Fibroblast of skin of abdomen (primary cell): ENCODE measurements around the gene TMTC1.

Experiments used
- DNase-seq: peaks from one replicate; pipeline ENCODE4 v3.0.0-alpha.2; 2013

TMTC1 gene

GRCh38 chr12:29611906-29612305 lies 171.8 kb downstream of the TMTC1 start:
- DNase-seq = peak; percentile 65

- no peak for DNase-seq
These were observed 173.1 kb downstream of the TMTC1 start for GRCh38 chr12:29610473-29611170.

- DNase-seq = no peak
These were observed 174.1 kb downstream of the TMTC1 start for GRCh38 chr12:29609431-29610215.

GRCh38 chr12:29608581-29608980 lies 175.2 kb downstream of the TMTC1 start:
- no peak for DNase-seq

GRCh38 chr12:29599381-29599780 lies 184.4 kb downstream of the TMTC1 start:
- DNase-seq = peak; percentile 36

- DNase-seq = no peak
These were observed 188.5 kb downstream of the TMTC1 start for GRCh38 chr12:29595071-29595755.

GRCh38 chr12:29593001-29593400 lies 190.7 kb downstream of the TMTC1 start:
- DNase-seq = no peak

GRCh38 chr12:29591140-29592020 lies 192.4 kb downstream of the TMTC1 start:
- DNase-seq = peak; percentile 14

GRCh38 chr12:29589851-29590250 lies 193.9 kb downstream of the TMTC1 start:
- DNase-seq = no peak

- peak; percentile 6 for DNase-seq
These were observed 194.4 kb downstream of the TMTC1 start for GRCh38 chr12:29589286-29589820.

GRCh38 chr12:29582677-29583272 lies 201.0 kb downstream of the TMTC1 start:
- DNase-seq = no peak

- DNase-seq = no peak
These were observed 201.6 kb downstream of the TMTC1 start for GRCh38 chr12:29582146-29582545.

GRCh38 chr12:29581631-29582030 lies 202.1 kb downstream of the TMTC1 start:
- peak; percentile 26 for DNase-seq

GRCh38 chr12:29580971-29581370 lies 202.8 kb downstream of the TMTC1 start:
- no peak for DNase-seq

- no peak for DNase-seq
These were observed 205.0 kb downstream of the TMTC1 start for GRCh38 chr12:29578731-29579130.

- no peak for DNase-seq
These were observed 205.7 kb downstream of the TMTC1 start for GRCh38 chr12:29578070-29578469.

- DNase-seq = no peak
These were observed 209.2 kb downstream of the TMTC1 start for GRCh38 chr12:29574500-29574899.

GRCh38 chr12:29572938-29573337 lies 210.8 kb downstream of the TMTC1 start:
- DNase-seq = no peak

- DNase-seq = no peak
These were observed 211.3 kb downstream of the TMTC1 start for GRCh38 chr12:29572464-29572863.

- no peak for DNase-seq
These were observed 214.5 kb downstream of the TMTC1 start for GRCh38 chr12:29569132-29569757.

GRCh38 chr12:29566441-29566840 lies 217.3 kb downstream of the TMTC1 start:
- DNase-seq = no peak
